Progenitor cell of endocrine pancreas (in vitro differentiated cells): Measurements from ENCODE around the gene OSGEP. TPM values are rescaled to one million over a fixed set of nuclear protein-coding genes. Genes with fewer than 3 reads are reported as not detected.

Source experiments
- DNase-seq: peaks from one replicate; pipeline ENCODE4 v3.0.0; 2021; ENCODE audit warnings: low spot score; ENCODE audit not compliant: unreplicated experiment
- H3K27ac Mint-ChIP-seq: 2 replicates; pipeline ENCODE4 v1.8.0; 2021; ENCODE audit warnings: mild to moderate bottlenecking, moderate library complexity, mixed read lengths
- H3K27me3 Mint-ChIP-seq: 2 replicates; pipeline ENCODE4 v1.8.0; 2021; ENCODE audit warnings: mixed read lengths
- H3K36me3 Mint-ChIP-seq: 2 replicates; pipeline ENCODE4 v1.8.0; 2022; ENCODE audit warnings: mixed read lengths; ENCODE audit not compliant: insufficient read depth
- H3K4me1 Mint-ChIP-seq: 2 replicates; pipeline ENCODE4 v1.8.0; 2021; ENCODE audit warnings: low read depth, mixed read lengths
- H3K4me3 Mint-ChIP-seq: 2 replicates; pipeline ENCODE4 v1.8.0; 2021; ENCODE audit warnings: low read depth, mild to moderate bottlenecking, moderate library complexity, mixed read lengths
- H3K9me3 Mint-ChIP-seq: 2 replicates; pipeline ENCODE4 v1.8.0; 2021; ENCODE audit warnings: low read depth, mixed read lengths
- CTCF ChIP-seq: fragments of 200-600 bp; sonication (generic); IDR thresholded peaks from one replicate; pipeline ENCODE4 v1.5.0; 2021; ENCODE audit warnings: antibody characterized with exemption, mild to moderate bottlenecking; ENCODE audit not compliant: unreplicated experiment
- total RNA-seq: library from RNA; stranded (reverse); gene quantifications from 2 replicates; pipeline ENCODE4 v1.2.1, GENCODE V29; 2021

OSGEP gene
- total RNA-seq, 1 donor from 2014 or later: 89.0 TPM

- H3K36me3 Mint-ChIP-seq: no peaks in the 10 kb centered on the region
- H3K9me3 Mint-ChIP-seq: no peaks in the 10 kb centered on the region
- H3K4me1 Mint-ChIP-seq: peaks cover 16% of the 10 kb centered on the region
- no peak for TF ChIP-seq CTCF
- no peaks in the 10 kb centered on the region for H3K27me3 Mint-ChIP-seq
- no peak overlapping the region for H3K27ac Mint-ChIP-seq
- H3K4me3 Mint-ChIP-seq: no peak overlapping the region
- DNase-seq: no peak
Observed at GRCh38 chr14:20489093-20489994, 34.7 kb upstream of the OSGEP start.

DNA sequence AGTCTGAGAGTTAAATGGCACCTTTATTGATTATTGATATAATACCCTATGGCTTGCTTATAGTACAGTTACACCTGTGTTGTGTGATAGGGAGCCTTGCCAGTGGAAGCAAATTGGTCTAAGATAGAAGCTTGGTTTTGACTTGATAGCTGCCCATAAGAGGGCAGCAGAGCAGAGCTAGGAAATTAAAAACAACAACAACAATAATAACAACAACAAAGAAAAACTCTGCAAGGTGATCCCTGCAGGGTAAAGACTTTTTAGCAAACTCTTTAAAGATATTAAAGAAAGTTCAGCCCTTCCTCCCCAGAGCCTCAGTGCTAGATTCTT is 32.7 kb upstream of the OSGEP start:
- Mint-ChIP-seq H3K27me3 (no peaks in the 10 kb centered on the region), H3K36me3 (no peaks in the 10 kb centered on the region), H3K4me1 (peaks cover 28% of the 10 kb centered on the region), H3K9me3 (no peaks in the 10 kb centered on the region), H3K27ac (no peak overlapping the region), H3K4me3 (no peak overlapping the region)
- no peak for TF ChIP-seq CTCF
- no peak for DNase-seq

GRCh38 chr14:20486684-20487395 is 32.2 kb upstream of the OSGEP start:
- peaks cover 31% of the 10 kb centered on the region for H3K4me1 Mint-ChIP-seq
- no peak overlapping the region for H3K27ac Mint-ChIP-seq
- no peaks in the 10 kb centered on the region for H3K9me3 Mint-ChIP-seq
- TF ChIP-seq CTCF: no peak
- H3K4me3 Mint-ChIP-seq: no peak overlapping the region
- DNase-seq: no peak
- no peaks in the 10 kb centered on the region for H3K27me3 Mint-ChIP-seq
- no peaks in the 10 kb centered on the region for H3K36me3 Mint-ChIP-seq

GRCh38 chr14:20485900-20486299 is 31.3 kb upstream of the OSGEP start:
- H3K4me1 Mint-ChIP-seq: peaks cover 31% of the 10 kb centered on the region
- H3K9me3 Mint-ChIP-seq: no peaks in the 10 kb centered on the region
- peak overlapping the region; percentile 63 for H3K27ac Mint-ChIP-seq
- DNase-seq: no peak
- TF ChIP-seq CTCF: no peak
- H3K4me3 Mint-ChIP-seq: no peak overlapping the region
- H3K36me3 Mint-ChIP-seq: no peaks in the 10 kb centered on the region
- H3K27me3 Mint-ChIP-seq: no peaks in the 10 kb centered on the region

- Mint-ChIP-seq H3K4me1 (peaks cover 25% of the 10 kb centered on the region), H3K36me3 (peaks cover 3% of the 10 kb centered on the region), H3K9me3 (no peaks in the 10 kb centered on the region), H3K27ac (no peak overlapping the region), H3K4me3 (no peak overlapping the region), H3K27me3 (no peaks in the 10 kb centered on the region)
- no peak for TF ChIP-seq CTCF
- DNase-seq: no peak
Observed at GRCh38 chr14:20482382-20482781, 27.8 kb upstream of the OSGEP start.
